DMS53 (cell line): ENCODE results near the gene WDFY4.

ENCODE experiments used
- DNase-seq: peaks from one replicate; lab custom pipeline; 2025; lab: John Stamatoyannopoulos, UW

WDFY4 gene

DNA sequence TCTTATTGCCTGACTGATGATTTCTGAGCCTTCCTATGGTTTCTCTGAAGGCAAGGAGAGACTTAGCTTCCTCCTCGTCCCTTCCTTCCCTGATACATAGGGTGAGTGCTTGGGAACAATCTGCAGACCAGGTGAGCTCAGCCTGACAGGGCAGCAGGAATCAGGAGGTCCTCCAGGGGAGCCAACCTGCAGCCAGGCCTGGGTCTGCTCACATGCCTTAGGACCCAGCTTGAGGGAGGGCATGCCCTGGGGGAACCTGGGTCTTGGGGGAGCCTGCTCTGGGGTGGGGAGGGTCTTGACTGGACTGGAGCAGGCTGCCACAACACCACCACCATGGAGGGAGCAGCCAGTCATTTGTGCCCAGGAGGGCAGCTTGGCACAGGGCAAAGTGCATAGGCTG lies 197.3 kb downstream of the WDFY4 start:
- DNase-seq: no peak

DNA sequence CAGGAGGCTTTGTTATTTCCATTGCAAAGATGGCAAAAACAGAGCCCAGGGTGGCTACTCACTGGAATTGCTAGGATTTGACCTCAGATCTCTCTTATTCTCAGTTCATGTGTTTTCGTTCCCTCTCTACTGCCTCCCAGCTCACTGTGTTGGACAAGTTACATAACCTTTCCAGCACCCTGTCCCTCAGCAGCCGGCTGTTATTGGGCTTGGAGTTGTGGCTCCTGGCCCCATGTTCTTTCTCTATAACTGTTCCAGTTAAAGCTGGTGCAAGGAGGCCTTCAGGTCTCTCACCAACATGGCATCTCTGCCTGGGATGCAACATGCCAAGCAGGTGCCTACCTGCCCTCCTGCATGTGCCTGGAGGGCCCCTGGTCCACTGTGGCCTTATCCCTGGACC lies 198.2 kb downstream of the WDFY4 start:
- DNase-seq: no peak

DNA sequence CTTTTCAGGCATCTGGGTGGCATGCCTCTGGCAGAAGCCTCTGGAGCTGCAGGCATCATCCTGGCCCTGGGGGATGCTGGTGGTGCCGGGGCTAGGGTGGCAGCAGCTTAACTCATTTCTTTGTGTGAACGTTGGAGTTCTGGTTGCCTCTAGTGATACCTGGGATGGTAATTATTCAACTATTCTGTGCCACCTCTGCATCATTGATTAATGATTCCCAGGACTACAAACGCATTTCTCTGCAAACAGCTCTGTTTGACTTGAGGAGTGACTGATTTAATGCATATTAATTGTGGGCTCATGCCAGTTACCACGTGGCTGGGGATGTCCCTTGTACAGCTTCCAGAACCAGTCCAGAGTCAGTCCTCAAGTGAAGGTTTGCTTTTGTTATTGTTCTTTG lies 199.0 kb downstream of the WDFY4 start:
- DNase-seq: no peak

DNA sequence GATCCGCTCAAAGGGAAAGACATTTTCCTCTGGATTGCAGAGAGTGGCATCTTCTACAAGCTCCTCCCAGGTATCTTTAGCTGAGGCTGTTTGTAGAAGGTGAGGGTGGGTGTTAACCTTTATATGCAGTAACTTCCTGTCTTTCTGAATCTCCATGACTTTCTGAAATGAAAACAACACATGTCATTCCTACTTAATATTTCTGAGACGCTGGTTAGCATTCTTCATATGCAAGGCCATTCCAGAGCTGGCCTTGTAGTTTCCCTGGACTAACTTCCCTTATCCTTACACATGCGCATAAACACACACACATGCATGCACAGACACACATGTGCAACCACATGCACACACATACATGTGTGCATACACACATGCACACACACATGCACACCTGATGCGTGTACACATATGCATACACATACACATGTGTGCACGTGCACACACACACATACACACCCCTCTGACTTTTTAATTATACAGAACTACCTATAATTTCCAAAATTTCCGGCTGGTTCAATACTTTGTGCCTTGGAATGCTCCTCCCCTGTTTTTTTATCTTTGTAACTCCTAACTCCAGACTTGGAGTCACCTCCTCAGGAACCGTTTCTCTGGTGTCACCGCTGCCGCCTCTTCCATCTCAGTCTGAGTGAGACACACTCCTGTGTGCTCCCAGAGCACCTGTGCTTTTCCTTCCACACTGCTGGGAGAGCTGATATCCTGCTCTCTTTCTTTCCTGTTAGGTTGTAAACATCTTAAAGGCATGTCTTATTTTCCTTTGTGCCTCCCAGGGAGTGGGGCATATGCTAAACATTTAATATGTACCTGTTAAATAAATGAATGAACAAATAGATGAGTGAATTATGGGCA lies 199.7 kb downstream of the WDFY4 start:
- peak; percentile 14 for DNase-seq

DNA sequence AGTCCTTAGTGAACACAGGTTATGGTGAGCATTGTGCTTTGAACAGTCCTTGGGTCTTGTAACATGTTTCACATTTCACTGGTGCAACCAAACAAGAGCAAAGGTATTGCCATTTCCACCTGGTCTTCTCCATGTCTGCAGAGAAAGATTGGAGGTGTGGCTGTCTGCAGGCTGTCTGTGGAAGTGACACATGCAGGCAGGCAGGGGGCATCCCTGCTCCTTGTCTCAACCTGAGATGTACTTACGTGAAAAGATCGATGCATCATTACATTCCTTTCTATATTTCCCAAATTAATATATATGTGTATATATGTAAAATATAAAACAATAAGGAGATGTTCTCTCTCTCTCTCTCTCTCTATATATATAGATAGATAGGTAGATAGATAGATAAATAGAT lies 200.7 kb downstream of the WDFY4 start:
- DNase-seq: peak; percentile 58

DNA sequence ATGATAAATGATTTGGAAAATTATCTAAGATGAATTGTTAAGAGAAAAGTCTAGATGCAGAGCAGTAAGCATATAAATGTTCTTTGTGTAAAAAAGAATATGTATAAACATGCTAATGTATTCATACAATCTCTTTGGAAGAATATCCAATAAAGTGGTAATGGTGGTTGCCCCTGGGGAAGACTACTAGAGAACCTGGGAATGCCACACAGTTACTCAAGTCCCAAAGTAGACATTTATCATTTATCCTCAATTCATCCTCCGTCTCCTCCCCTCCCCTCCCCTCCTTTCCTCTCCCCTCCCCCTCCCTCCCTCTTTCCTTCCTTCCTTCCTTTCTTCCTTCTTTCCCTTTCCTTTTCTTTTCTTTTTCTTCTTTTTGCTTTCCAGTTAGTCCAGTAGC lies 203.3 kb downstream of the WDFY4 start:
- no peak for DNase-seq

DNA sequence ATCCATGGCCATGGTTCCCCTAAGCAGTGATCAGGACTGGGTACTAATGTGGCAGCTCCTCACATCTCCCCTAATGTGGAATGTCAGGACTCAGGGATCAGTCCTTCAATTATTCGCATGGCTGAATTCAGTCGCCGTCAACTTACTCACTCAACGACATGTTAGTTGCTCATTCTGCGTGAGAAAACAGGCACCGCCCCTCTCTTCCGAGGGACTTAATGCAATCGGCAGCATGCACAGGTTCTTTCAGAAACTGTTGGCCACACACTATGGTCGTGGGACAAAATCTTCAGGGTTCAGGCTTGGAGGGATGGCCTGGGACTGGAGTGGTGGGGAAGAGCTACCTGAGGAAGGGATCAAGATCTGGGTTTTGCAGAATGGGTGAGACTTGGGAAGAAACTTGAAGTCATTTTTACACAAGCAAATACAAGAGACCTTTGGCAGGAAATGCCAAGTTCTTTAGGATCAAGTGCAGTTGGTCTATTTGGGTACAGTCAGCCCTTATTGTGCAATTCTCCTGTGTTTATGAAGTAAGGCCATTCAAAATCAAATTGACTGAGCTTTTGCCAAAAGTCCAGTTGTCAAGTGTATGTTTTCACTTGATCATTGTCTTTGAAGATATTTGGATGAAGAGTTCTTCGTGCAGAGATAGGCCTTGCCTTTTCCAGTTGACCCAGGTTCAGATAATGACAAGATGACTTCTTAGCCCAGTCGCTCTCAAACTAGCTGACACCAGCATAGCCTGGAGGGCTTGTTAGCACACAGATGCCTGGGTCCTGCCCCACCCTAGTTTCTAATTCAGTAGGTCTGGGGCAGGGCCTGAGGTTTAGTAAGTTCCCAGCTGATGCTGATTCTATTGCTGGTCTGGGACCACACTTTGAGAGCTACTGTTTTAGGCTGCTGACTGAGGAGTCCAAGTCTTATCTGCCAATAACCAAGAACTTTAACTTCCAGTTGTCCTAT lies 206.5 kb downstream of the WDFY4 start:
- no peak for DNase-seq

DNA sequence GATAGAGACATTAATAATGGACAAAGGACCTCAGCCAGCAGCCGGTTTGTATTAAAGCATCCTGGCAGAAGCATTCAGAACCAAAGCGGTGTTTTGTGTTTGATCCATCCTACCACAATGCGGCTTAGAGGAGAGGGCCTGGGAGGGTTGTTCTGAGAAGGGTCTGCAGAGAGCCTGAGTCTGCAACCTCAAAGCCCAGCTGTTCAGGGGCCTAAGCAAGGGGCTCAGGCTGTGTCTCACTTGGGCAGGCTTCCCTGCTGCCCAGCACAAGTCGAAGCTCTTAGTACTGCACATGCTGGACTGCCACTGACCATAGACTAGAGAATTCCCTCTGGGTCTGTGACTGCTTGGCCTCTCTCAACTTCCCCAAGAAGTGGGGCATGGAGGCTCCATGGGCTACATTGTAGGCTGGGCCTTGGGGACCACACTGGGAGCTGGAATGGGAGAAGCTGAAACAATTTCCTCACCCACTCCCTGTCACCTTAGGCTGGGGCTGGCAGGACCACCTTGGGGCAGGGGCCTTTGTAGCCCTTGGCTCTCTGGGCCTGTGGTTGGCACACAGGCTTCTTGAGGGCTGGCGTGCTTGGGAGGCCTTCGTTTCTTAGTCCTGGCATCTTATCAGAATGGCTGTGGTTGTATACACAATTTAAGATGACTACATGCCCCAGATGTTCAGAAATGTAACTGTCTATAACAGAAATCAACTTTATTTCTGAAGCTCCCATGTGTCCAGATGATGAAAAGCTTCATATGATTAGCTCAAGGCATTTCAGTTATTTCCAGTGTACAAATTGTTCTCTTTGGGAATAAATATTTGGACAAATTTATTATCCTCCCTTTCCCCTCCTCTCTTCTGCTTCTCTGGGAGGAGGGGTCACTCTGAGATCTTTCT lies 210.5 kb downstream of the WDFY4 start:
- no peak for DNase-seq

DNA sequence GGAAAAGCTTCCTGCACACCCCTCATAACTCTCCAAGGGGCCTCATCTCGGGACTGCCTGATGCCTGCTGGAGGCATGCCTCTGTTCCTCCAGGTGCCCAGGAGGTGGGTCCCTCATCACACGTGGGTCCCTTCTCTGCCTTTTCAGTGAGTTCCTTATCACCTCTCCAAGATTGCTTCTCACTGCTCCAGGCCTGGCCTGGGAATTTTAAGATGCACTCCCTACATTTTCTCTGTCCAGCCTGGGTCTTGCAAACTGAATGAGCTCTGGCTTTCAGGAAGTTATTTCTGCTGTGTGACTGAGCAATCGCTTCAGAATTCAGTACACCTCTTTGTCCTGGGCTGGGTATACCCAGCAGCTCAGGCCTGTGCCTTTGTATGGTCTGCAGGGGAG lies 211.1 kb downstream of the WDFY4 start:
- no peak for DNase-seq

DNA sequence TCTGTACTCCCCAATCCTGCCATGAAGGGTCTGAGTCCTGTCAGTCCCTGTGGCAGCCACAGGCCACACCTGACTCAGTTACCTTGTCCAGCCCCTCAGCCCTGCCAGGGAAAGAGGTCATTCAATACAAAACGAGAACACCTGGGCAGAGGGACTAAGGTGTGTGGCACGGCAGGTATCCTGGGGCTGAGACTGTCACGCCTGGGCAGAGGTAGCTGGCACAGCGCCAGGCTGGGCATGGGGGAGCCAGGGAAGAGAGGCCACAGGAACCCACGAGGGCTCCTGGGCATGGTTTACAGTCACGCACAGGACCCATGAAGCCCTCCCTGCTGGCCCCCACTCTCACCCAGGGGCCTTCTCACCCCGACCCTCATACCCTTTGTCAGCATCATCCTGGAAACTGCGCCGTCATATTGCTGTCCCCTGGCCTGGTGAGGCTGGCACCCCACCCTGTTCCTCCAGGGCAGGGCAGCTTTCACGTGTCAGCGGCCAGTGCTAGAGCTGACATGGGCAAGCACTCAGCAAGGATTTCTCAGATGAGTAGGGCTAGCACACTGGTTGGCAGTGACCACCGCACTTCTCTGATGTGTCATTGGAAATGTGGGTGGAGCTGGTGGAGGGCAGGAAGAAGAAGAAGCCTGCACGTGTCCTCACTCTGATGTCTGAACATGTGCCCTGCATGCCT lies 212.2 kb downstream of the WDFY4 start:
- no peak for DNase-seq

DNA sequence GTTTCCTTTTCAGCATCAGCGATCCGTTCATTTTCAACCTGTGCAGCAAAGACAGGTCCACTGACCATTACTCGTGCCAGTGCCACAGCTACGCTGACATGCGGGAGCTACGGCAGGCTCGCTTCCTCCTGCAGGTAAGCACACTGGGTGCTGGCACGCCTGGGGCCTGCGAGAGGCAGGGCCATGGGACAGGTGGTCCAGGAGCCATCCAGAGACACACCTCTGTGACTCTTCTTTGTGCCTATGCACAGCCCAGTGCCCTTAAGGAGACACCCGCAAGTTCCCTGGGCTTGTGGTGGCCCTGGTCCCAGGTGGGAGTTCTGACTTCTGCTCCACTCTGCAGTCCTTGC lies 212.7 kb downstream of the WDFY4 start:
- DNase-seq: no peak

DNA sequence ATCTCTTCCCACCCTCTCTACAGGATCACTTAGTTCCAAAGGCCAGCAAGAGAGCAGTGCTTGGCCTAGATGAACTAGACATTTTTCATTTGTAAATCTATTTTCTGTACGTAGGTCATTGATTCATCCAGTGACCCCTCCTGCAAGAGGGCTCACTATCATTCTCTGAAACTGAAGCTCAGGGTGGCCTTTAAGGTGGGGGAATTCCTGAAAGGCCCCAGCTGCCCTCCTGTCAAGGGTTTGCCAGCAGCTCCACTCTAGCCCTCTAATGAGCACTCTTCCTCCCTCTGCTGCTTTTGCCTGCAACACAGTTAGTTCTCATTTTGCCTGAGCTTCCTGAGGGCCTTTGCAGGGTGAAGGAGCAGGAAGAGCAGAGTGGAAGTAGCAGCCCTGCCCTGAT lies 213.8 kb downstream of the WDFY4 start:
- DNase-seq: no peak

DNA sequence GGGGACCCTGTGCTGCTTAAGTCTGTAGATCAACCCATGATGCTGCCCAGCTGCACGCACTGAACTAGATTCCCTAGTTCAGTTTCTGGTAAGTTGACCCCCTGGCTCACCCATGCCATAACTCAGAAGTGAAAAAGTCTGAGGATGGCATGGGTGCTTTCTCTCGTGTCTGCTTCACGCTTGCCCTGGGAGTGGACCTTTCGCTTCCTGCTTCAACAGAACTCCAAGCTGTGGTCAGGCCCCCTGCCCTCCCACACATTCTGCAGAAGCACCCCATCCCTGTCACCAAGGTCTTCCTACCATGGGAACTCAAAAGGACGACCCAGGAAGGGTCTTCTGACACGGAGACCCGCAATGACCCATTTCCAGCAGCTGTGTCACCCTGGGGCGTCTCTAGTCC lies 215.1 kb downstream of the WDFY4 start:
- no peak for DNase-seq

DNA sequence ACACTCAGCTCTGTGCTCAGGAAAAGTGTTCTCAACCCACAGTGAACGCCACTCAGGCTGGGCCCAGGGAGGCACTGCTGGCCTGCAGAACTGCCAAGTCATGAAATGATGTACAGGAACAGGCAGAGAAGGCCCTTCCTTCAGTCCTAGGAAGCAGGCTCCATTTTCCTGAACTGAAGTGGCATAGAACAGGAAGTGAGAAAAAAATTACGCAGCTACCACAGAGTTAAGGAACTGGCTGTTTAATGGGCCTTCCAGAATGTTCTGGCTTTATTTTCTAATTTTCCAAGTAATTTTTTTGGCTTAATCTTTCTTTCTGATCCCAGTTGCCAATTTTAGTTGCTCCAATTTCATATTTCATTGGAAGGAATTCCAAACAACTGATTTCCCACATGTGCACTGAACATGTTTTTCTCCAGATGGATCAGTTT lies 215.7 kb downstream of the WDFY4 start:
- DNase-seq: no peak

DNA sequence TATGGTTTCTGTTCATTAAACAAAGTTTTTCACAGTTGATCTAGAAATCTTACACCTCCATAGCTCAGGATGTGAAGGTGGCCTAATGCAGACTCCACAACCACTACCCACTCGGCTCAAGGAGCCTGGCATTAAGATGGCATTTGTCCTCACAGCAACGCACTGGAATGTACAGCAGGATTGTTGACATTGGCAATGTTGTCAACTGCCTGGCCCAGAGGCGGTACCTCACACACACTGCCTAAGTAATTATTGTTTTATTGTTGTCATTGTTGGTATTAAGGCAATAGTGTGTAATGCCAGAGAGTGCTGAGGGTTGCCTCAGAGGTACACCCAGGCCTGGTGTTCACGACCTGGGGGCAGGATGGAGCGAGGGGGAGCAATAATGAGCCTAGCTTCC lies 216.6 kb downstream of the WDFY4 start:
- DNase-seq: no peak

DNA sequence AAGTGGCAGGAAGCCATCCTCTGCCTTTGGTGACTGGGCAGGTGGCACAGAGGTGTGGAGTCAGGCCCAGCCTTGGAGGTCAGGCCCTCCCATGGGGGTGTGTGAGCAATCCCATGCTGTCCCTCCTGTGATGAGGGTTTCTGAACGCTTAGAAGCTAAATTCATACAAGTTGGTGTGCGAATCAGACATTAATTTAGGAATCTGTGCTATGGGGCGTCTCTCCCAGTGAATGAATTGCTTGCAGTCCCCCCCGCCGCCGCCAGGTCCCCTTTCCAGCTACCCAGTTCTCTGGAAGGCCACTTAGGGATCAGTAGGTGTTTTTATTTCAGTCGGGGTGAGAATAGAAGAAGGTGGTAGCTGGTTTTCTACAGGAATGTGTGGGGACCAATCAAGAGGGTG lies 217.4 kb downstream of the WDFY4 start:
- DNase-seq: no peak

DNA sequence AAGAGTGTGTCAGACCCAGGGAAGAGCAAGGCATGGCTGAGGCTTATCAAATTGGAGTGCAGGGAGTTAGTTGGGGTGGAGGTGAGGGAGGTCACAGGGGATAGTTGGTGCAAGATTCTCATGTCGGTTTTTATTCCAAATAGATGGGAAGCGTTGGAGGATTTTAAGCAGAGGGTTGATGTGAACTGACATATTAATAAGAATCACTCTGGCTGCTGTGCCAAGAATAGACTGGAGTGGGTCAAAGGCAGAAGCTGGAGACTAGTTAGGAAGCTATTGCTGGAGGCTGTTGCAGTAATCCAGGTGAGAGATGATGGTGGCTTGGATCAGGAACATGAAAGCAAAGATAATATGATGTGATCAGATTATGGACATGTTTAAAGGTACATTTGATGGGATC lies 218.5 kb downstream of the WDFY4 start:
- no peak for DNase-seq

DNA sequence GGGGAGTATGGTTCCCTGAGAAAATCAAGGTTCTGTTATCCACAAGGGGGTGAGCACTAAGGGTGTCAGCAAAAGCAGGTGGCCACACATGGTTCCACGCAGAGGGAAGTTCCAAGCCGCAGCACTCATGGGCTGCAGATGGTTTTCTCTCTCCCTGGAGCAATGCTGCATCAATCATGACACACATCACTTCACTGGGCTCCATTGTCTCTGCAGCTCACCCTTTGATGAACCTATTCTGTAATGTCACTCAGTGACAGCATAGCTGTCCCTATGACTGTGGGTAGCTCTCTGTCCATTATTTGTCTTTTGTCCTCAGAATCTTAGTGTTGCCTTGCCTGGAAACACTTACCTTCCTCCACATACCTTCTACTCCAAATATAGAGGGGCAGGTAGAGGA lies 220.2 kb downstream of the WDFY4 start:
- DNase-seq: no peak

DNA sequence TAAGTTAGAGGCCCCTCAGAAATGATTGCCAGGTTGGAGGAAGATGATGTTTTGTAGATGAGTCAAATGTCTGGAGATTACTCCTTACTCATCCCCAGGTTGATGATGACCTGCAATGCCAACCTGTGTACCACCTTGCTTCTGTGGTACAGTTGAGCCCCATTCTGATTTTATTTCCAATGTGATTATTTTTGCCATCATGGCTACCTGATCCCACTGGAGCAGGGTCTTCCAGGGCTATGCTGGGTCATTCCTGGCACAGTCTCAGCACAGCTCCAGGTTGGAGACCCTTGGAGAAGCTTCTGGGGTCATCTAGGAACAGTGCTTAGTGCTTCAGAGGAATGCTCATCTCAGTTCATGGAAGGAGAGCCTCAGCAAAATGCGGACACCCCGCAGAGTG lies 220.6 kb downstream of the WDFY4 start:
- no peak for DNase-seq

DNA sequence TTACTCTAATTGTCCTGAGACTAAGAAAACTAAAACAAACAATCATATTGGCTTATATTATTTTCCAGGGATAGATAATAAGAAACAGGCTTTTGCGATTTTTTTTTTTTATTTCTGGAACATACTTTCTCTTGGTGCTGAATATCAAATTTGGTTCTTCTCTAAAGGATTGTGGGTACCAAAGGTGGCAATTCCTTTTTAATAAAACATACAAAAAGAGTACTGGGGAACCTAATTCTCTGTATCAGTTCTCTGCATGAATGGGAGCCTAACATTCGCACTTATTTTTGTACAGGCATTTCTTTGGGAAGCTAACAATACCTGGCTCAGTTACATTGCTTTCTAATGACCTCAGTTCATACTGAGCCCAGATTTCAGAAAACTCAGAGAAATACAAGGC lies 222.2 kb downstream of the WDFY4 start:
- no peak for DNase-seq

DNA sequence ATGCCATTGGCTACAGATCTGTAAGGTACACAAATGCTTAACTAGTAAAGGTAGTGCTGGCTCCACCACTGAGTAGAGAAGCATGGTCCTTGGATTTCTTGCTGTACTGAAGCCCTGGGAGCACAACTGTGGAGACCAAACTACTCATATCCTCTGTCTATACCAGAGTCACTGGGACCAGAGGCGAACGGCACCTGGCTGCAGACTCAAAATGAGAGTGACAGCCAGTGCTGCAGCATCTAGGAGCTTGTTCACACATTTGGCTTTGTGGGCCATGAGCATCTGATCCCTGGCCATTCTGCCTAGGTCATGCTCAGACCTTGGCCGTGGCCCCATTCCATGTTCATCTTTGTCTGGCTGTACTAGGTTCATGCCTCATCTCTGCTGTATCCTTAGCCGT lies 223.1 kb downstream of the WDFY4 start:
- no peak for DNase-seq

DNA sequence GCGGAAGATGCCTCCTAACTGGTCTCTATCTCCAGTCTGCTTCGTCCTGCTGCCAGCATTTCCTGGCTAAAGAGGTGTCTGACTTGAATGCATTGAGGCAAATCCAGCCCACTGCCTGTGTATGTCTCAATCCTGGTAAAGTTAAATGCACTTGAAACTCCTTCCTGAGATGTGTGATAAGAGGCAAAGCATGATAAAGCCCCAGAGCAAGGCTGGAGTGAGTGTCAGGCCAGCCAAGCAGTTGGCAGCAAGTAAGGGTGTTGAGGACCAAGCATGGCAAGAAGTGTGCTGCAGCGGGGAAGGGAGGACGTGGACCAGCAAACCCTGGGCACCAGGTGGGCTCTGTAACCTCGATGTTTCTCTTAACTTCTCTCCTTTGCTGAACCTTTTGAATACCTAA lies 225.9 kb downstream of the WDFY4 start:
- DNase-seq: no peak
